ENCODE results near the gene OR10A6. TPM values are rescaled to one million over a fixed set of nuclear protein-coding genes. Genes with fewer than 3 reads are reported as not detected.

Gene OR10A6
- total and polyA plus RNA-seq, 8 donors: under 0.01 to 9.6 TPM; not detected in 6

DNA sequence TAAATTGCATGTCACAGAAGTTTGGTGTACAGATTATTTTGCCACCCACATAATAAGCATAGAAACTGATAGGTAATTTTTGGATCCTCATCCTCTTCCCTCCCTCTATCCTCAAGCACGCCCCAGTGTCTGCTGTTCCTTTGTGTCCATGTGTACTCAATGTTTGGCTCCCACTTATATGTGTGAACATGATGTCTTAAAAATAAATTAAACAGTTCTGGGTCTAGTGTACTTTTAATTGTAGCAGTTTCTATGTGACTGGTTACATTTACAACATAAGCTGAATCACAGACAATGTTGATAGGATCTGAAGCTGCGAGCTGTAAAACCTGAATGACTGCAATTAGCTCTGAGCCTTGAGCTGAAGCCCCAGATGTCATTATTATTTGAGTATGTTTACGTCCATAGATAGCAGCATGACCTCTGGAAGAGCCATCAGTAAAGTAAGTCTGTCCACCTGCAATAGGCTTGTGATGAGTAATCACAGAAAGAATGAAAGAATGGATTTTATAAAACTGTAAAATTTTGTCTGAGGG lies 29.7 kb downstream of the OR10A6 start:
- no peak overlapping the region for H3K27ac ChIP-seq
- TF ChIP-seq, protein P1, sequence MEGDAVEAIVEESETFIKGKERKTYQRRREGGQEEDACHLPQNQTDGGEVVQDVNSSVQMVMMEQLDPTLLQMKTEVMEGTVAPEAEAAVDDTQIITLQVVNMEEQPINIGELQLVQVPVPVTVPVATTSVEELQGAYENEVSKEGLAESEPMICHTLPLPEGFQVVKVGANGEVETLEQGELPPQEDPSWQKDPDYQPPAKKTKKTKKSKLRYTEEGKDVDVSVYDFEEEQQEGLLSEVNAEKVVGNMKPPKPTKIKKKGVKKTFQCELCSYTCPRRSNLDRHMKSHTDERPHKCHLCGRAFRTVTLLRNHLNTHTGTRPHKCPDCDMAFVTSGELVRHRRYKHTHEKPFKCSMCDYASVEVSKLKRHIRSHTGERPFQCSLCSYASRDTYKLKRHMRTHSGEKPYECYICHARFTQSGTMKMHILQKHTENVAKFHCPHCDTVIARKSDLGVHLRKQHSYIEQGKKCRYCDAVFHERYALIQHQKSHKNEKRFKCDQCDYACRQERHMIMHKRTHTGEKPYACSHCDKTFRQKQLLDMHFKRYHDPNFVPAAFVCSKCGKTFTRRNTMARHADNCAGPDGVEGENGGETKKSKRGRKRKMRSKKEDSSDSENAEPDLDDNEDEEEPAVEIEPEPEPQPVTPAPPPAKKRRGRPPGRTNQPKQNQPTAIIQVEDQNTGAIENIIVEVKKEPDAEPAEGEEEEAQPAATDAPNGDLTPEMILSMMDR (IDR thresholded peaks at IDR 0.05): no peak
- TF ChIP-seq POLR2A (IDR thresholded peaks at IDR 0.05) (no peak), POLR2AphosphoS5 (IDR thresholded peaks at IDR 0.05) (no peak), EP300 (IDR thresholded peaks at IDR 0.05) (no peak)
- H3K36me3 ChIP-seq: no peaks in the 10 kb centered on the region
- intact Hi-C loops (cut with DNase I; ENCODE audit: low total_unique reads): no loop called here
- peaks cover 0 to 20% (median 11%) of the 10 kb centered on the region in 4 donors for H3K4me1 ChIP-seq
- 46 to 60% (median 54%) methylated on average over 3 of the region's 3 CpGs for WGBS, 5 donors
- DNase-seq: no peak
- no peaks in the 10 kb centered on the region for H3K27me3 ChIP-seq
- no peaks in the 10 kb centered on the region for H3K9me3 ChIP-seq
- no peak overlapping the region for H3K4me3 ChIP-seq

DNA sequence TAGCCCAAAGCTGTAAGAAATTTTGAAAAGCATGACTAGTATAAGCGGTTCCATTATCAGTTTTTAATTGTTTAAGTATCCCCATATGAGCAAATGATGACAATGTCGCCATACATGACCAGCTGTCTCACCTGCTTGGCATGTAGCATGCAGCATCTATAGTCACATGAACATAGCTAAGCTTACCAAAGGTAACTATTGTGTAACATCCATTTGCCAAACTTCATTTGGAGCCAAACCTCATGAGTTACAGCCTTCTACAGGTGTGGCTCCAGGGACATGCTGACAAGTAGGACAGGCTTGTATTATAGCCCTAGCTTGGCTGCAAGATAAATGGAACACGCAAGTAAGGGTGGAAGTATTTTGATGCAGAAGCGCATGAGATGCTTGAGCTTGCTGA lies 30.4 kb downstream of the OR10A6 start:
- Histone ChIP-seq H3K4me3 (no peak overlapping the region), H3K27me3 (no peaks in the 10 kb centered on the region), H3K36me3 (no peaks in the 10 kb centered on the region), H3K9me3 (no peaks in the 10 kb centered on the region), H3K4me1 (peaks cover 0 to 18% (median 8%) of the 10 kb centered on the region in 4 donors), H3K27ac (no peak overlapping the region)
- intact Hi-C loops (cut with DNase I; ENCODE audit: low total_unique reads): no loop called here
- TF ChIP-seq, protein P1 (IDR thresholded peaks at IDR 0.05): no peak
- TF ChIP-seq EP300 (IDR thresholded peaks at IDR 0.05) (no peak), POLR2AphosphoS5 (IDR thresholded peaks at IDR 0.05) (no peak)
- DNase-seq: no peak
- WGBS, 5 donors: 85 to 93% (median 93%) methylated on average over 4 of the region's 4 CpGs

DNA sequence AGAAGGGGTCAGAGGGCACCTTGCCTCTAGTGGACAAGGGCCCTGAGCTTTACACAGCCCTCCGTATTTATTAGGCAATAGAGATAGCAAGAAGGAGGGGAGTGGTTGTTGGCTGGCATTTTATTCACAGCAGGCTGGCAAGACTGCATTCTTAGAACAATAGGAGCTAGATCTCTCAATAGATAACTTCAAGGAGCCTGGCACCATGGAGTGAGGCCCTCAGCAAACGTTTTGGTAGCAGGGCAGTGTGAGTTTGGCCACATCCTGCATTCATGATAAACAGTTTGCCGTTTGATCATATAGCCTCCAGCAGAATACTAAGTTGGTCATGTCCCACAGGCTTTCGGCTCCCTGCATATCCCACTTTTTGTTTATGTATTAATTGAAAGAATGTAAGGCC lies 31.6 kb downstream of the OR10A6 start:
- Histone ChIP-seq H3K27me3 (no peaks in the 10 kb centered on the region), H3K36me3 (no peaks in the 10 kb centered on the region), H3K9me3 (no peaks in the 10 kb centered on the region), H3K4me3 (no peak overlapping the region), H3K4me1 (peaks cover 0 to 10% (median 4%) of the 10 kb centered on the region in 4 donors), H3K27ac (no peak overlapping the region)
- intact Hi-C loops (cut with DNase I; ENCODE audit: low total_unique reads): no loop called here
- DNase-seq: no peak
- 39 to 47% (median 41%) methylated on average over 4 of the region's 4 CpGs for WGBS, 5 donors
- TF ChIP-seq, protein P1 (IDR thresholded peaks at IDR 0.05): no peak

- no peaks in the 10 kb centered on the region for H3K9me3 ChIP-seq
- intact Hi-C loops (cut with DNase I; ENCODE audit: low total_unique reads): no loop called here
- H3K27ac ChIP-seq: no peak overlapping the region
- H3K36me3 ChIP-seq: no peaks in the 10 kb centered on the region
- no peak for TF ChIP-seq EP300 (IDR thresholded peaks at IDR 0.05)
- TF ChIP-seq, protein P1 (IDR thresholded peaks at IDR 0.05): no peak
- TF ChIP-seq POLR2A (IDR thresholded peaks at IDR 0.05): no peak
- no peak for TF ChIP-seq POLR2AphosphoS5 (IDR thresholded peaks at IDR 0.05)
- peaks cover 0 to 13% (median 5%) of the 10 kb centered on the region in 4 donors for H3K4me1 ChIP-seq
- H3K27me3 ChIP-seq: no peaks in the 10 kb centered on the region
- DNase-seq: no peak
- WGBS, 5 donors: 76 to 89% (median 87%) methylated on average over 5 of the region's 5 CpGs
- H3K4me3 ChIP-seq: no peak overlapping the region
These were observed 32.3 kb downstream of the OR10A6 start for GRCh38 chr11:7898666-7899283.
